ENCODE results near the gene PHOSPHO2.

GRCh38 chr2:169738566-169739229 is 44.4 kb downstream of the PHOSPHO2 start:
- TF ChIP-seq CTCF (IDR thresholded peaks at IDR 0.05), result no peak
- TF ChIP-seq POLR2A (IDR thresholded peaks at IDR 0.05), result no peak

All from esophagus squamous epithelium (tissue), 4 donors.